Measurements from ENCODE around the gene ZNF649. TPM values are rescaled to one million over a fixed set of nuclear protein-coding genes. Genes with fewer than 3 reads are reported as not detected.
A peak's percentile ranks its signal among the peaks of the same experiment; 100 is the strongest.

The ZNF649 gene
- 10 to 100 TPM in 3 of 4 donors, 1 to 10 TPM in 1; 8.6 to 34.3 (median 13.2) TPM for total RNA-seq

- 1% methylated on average over 43 of the region's 43 CpGs for WGBS, 2 donors
- TF ChIP-seq CTCF (IDR thresholded peaks at IDR 0.05) = no peak
- no peak for TF ChIP-seq POLR2A (IDR thresholded peaks at IDR 0.05)
- peak within 1 kb of the TSS; percentile 83 for H3K4me3 ChIP-seq (ENCODE audit: low read depth, poor library complexity, severe bottlenecking)
- DNase-seq (ENCODE audit: low spot score in 2 of 2) = peak; percentile 71 to 95
- intact Hi-C loops (cut with DNase I; ENCODE audit: low total_unique reads) = no loop called here
Measured at GRCh38 chr19:51904331-51905165, at the start of gene ZNF649. ZNF649 (minus strand) TSS chr19:51905017; CDS start chr19:51900107, 4,910 bp downstream.

GRCh38 chr19:51948975-51949374, 44.2 kb upstream of the ZNF649 start:
- intact Hi-C loops (cut with DNase I; ENCODE audit: low total_unique reads) = no loop called here
- DNase-seq (ENCODE audit: low spot score in 2 of 2) = no peak
- 23 to 28% methylated on average over 23 to 25 of the region's 25 CpGs for WGBS, 2 donors
- TF ChIP-seq POLR2A (IDR thresholded peaks at IDR 0.05) = no peak
- H3K4me3 ChIP-seq (ENCODE audit: low read depth, poor library complexity, severe bottlenecking) = no peak overlapping the region

GRCh38 chr19:51946602-51947001, 41.8 kb upstream of the ZNF649 start:
- DNase-seq (ENCODE audit: low spot score in 2 of 2) = no peak
- intact Hi-C loops (cut with DNase I; ENCODE audit: low total_unique reads) = no loop called here
- no peak for TF ChIP-seq CTCF (IDR thresholded peaks at IDR 0.05)
- H3K4me3 ChIP-seq (ENCODE audit: low read depth, poor library complexity, severe bottlenecking) = no peak overlapping the region
- WGBS, 2 donors = 88 to 97% methylated on average over 1 of the region's 1 CpG

GRCh38 chr19:51944798-51945552, 40.2 kb upstream of the ZNF649 start:
- no peak overlapping the region for H3K4me3 ChIP-seq (ENCODE audit: low read depth, poor library complexity, severe bottlenecking)
- intact Hi-C loops (cut with DNase I; ENCODE audit: low total_unique reads) = no loop called here
- 96 to 97% methylated on average over 7 of the region's 7 CpGs for WGBS, 2 donors
- no peak for DNase-seq (ENCODE audit: low spot score in 2 of 2)
- TF ChIP-seq POLR2A (IDR thresholded peaks at IDR 0.05) = no peak
- no peak for TF ChIP-seq CTCF (IDR thresholded peaks at IDR 0.05)

- DNase-seq (ENCODE audit: low spot score in 2 of 2) = no peak
- TF ChIP-seq POLR2A (IDR thresholded peaks at IDR 0.05) = no peak
- no peak for TF ChIP-seq CTCF (IDR thresholded peaks at IDR 0.05)
- no peak overlapping the region for H3K4me3 ChIP-seq (ENCODE audit: low read depth, poor library complexity, severe bottlenecking)
- WGBS, 2 donors = 96 to 98% methylated on average over 2 of the region's 2 CpGs
- intact Hi-C loops (cut with DNase I; ENCODE audit: low total_unique reads) = no loop called here
Measured at GRCh38 chr19:51938936-51939335, 34.1 kb upstream of the ZNF649 start.

- TF ChIP-seq CTCF (IDR thresholded peaks at IDR 0.05) (no peak), POLR2A (IDR thresholded peaks at IDR 0.05) (no peak)
- 86 to 93% methylated on average over 8 of the region's 8 CpGs for WGBS, 2 donors
- intact Hi-C loops (cut with DNase I; ENCODE audit: low total_unique reads) = no loop called here
- H3K4me3 ChIP-seq (ENCODE audit: low read depth, poor library complexity, severe bottlenecking) = no peak overlapping the region
- DNase-seq (ENCODE audit: low spot score in 2 of 2) = no peak
Measured at GRCh38 chr19:51931921-51932320, 27.1 kb upstream of the ZNF649 start.

Data from lower leg skin (tissue), 4 donors.